Erythroblast (primary cell): ENCODE measurements around the gene SGSM1.

Source experiments
- GATA1 ChIP-seq: IDR thresholded peaks from 2 replicates; pipeline ENCODE4 v1.6.1; 2011; ENCODE audit warnings: low read depth, mild to moderate bottlenecking, control low read depth, low read length, moderate library complexity
- POLR2A ChIP-seq: IDR thresholded peaks from 2 replicates; pipeline ENCODE4 v1.6.1; 2011; ENCODE audit warnings: mild to moderate bottlenecking, low read length

GRCh38 chr22:24975813-24976341, 169.9 kb downstream of the SGSM1 start:
- TF ChIP-seq POLR2A = no peak
- TF ChIP-seq GATA1 = no peak
